ENCODE results near the gene CDH4.

The CDH4 gene

GRCh38 chr20:61566691-61567090 lies 314.6 kb downstream of the CDH4 start:
- no peak for DNase-seq

- DNase-seq = no peak
These were observed 315.1 kb downstream of the CDH4 start for GRCh38 chr20:61567204-61567603.

GRCh38 chr20:61569825-61570224 lies 317.8 kb downstream of the CDH4 start:
- DNase-seq = no peak

GRCh38 chr20:61570646-61571195 lies 318.7 kb downstream of the CDH4 start:
- DNase-seq = no peak

- DNase-seq = no peak
These were observed 319.2 kb downstream of the CDH4 start for GRCh38 chr20:61571221-61571620.

GRCh38 chr20:61571916-61572711 lies 320.1 kb downstream of the CDH4 start:
- no peak for DNase-seq

GRCh38 chr20:61572789-61573188 lies 320.7 kb downstream of the CDH4 start:
- DNase-seq = no peak

GRCh38 chr20:61573415-61574305 lies 321.6 kb downstream of the CDH4 start:
- no peak for DNase-seq

GRCh38 chr20:61575151-61575937 lies 323.3 kb downstream of the CDH4 start:
- no peak for DNase-seq

GRCh38 chr20:61576372-61576771 lies 324.3 kb downstream of the CDH4 start:
- no peak for DNase-seq

- no peak for DNase-seq
These were observed 325.0 kb downstream of the CDH4 start for GRCh38 chr20:61577065-61577464.

GRCh38 chr20:61579908-61580307 lies 327.8 kb downstream of the CDH4 start:
- DNase-seq = no peak

- DNase-seq = no peak
These were observed 329.1 kb downstream of the CDH4 start for GRCh38 chr20:61580958-61581824.

GRCh38 chr20:61581825-61582188 lies 329.7 kb downstream of the CDH4 start:
- no peak for DNase-seq

GRCh38 chr20:61582196-61582923 lies 330.3 kb downstream of the CDH4 start:
- DNase-seq = no peak

- DNase-seq = no peak
These were observed 331.3 kb downstream of the CDH4 start for GRCh38 chr20:61583356-61583755.

- DNase-seq = no peak
These were observed 332.8 kb downstream of the CDH4 start for GRCh38 chr20:61584851-61585250.

GRCh38 chr20:61585764-61586163 lies 333.7 kb downstream of the CDH4 start:
- DNase-seq = no peak

GRCh38 chr20:61587036-61587435 lies 335.0 kb downstream of the CDH4 start:
- no peak for DNase-seq

GRCh38 chr20:61587681-61588289 lies 335.7 kb downstream of the CDH4 start:
- DNase-seq = no peak
